B cell (primary cell): Measurements from ENCODE around the gene ST8SIA6. TPM values are rescaled to one million over a fixed set of nuclear protein-coding genes. Genes with fewer than 3 reads are reported as not detected.

Source experiments
- ATAC-seq: fragments of 200-7000 bp; cut with Tn5 transposase; one replicate; pipeline ENCODE4 v1.10.0; 2021; ENCODE audit warnings: low read depth, mild to moderate bottlenecking, moderate number of reproducible peaks, moderate library complexity
- CTCF ChIA-PET: fragments of 350-600 bp; sonication (Branson Sonifier 250); formaldehyde crosslinking; loops from one replicate; lab custom pipeline; 2021; ENCODE audit warnings: antibody characterized with exemption, inconsistent platforms; lab: Charles Lee
- POLR2A ChIA-PET: fragments of 350-600 bp; sonication (Branson Sonifier 250); formaldehyde crosslinking; loops from one replicate; lab custom pipeline; 2021; ENCODE audit warnings: antibody characterized with exemption; lab: Charles Lee
- DNase-seq: peaks from one replicate; pipeline ENCODE4 v3.0.0; 2013
- H2AFZ ChIP-seq: 2 replicates; pipeline ENCODE4 v1.6.1; 2012; ENCODE audit warnings: mild to moderate bottlenecking, low read depth, low read length; ENCODE audit not compliant: insufficient read depth, poor library complexity, severe bottlenecking
- H3K27ac ChIP-seq, 2 donors: 1 replicate in 1 of 2; 2 replicates in 1 of 2; pipeline ENCODE4 v1.5.1; 2012 to 2013; ENCODE audit warnings: low read length in 2 of 2, mild to moderate bottlenecking in 2 of 2, moderate library complexity in 1 of 2
- H3K27me3 ChIP-seq, 4 experiments: fragments of 200-600 bp in 1 of 4; sonication (generic) in 1 of 4; replicated peaks in 1 of 4; 1 replicate in 2 of 4; 2 replicates in 2 of 4; pipeline versions ENCODE4 v1.6.1 to v1.7.0; 2013 to 2016; ENCODE audit warnings: low read length in 3 of 4, mild to moderate bottlenecking in 2 of 4, mixed read lengths in 1 of 4, moderate library complexity in 1 of 4; ENCODE audit not compliant: insufficient read depth in 4 of 4, control insufficient read depth in 3 of 4; ENCODE audit errors: control extremely low read depth in 1 of 4
- H3K36me3 ChIP-seq, 2 experiments: replicated peaks in 1 of 2; 1 replicate in 1 of 2; 2 replicates in 1 of 2; pipeline versions ENCODE4 v1.6.1 to v1.7.1; 2013; ENCODE audit warnings: low read length in 1 of 2; ENCODE audit not compliant: insufficient read depth in 2 of 2, control insufficient read depth in 1 of 2; ENCODE audit errors: control extremely low read depth in 1 of 2, extremely low read depth in 1 of 2
- H3K4me1 ChIP-seq, 2 donors: fragments of 200-600 bp in 1 of 2; sonication (generic) in 1 of 2; 1 replicate in 1 of 2; 2 replicates in 1 of 2; pipeline versions ENCODE4 v1.5.1 to v1.6.1; 2013 to 2017; ENCODE audit warnings: low read length in 2 of 2; ENCODE audit not compliant: control insufficient read depth in 2 of 2, insufficient read depth in 2 of 2
- H3K4me2 ChIP-seq: replicated peaks from 2 replicates; pipeline ENCODE3; 2012; ENCODE audit warnings: mild to moderate bottlenecking, low read depth, low read length; ENCODE audit not compliant: poor library complexity, severe bottlenecking
- H3K4me3 ChIP-seq, 5 experiments: fragments of 200-600 bp in 1 of 5; sonication (generic) in 1 of 5; 1 replicate in 3 of 5; 2 replicates in 2 of 5; pipeline versions ENCODE4 v1.5.1 to v1.7.0; 2011 to 2016; ENCODE audit warnings: low read length in 4 of 5, mild to moderate bottlenecking in 4 of 5, low read depth in 2 of 5, control low read depth in 1 of 5, moderate library complexity in 1 of 5; ENCODE audit not compliant: insufficient read depth in 1 of 5; ENCODE audit errors: control extremely low read depth in 1 of 5, extremely low read depth in 1 of 5
- H3K79me2 ChIP-seq: fragments of 200-600 bp; sonication (generic); one replicate; pipeline ENCODE4 v1.6.0; 2016; ENCODE audit warnings: low read length; ENCODE audit not compliant: control insufficient read depth, insufficient read depth
- H3K9ac ChIP-seq: fragments of 200-600 bp; sonication (generic); 2 replicates; pipeline ENCODE4 v1.6.1; 2017; ENCODE audit warnings: mild to moderate bottlenecking, low read length, moderate library complexity
- H3K9me3 ChIP-seq, 3 donors: one replicate each; pipeline versions ENCODE4 v1.6.1 to v1.7.1; 2013; ENCODE audit warnings: low read length in 2 of 3; ENCODE audit not compliant: control insufficient read depth in 2 of 3, insufficient read depth in 1 of 3; ENCODE audit errors: control extremely low read depth in 1 of 3
- H4K20me1 ChIP-seq: 2 replicates; pipeline ENCODE4 v1.6.0; 2012; ENCODE audit warnings: mild to moderate bottlenecking, low read length; ENCODE audit not compliant: insufficient read depth, control insufficient read depth, poor library complexity, severe bottlenecking
- H3K27ac Mint-ChIP-seq: one replicate; pipeline ENCODE4 v1.8.0; 2021; ENCODE audit warnings: mixed read lengths
- H3K27me3 Mint-ChIP-seq: one replicate; pipeline ENCODE4 v1.8.0; 2021; ENCODE audit warnings: mixed read lengths
- H3K4me1 Mint-ChIP-seq: one replicate; pipeline ENCODE4 v1.8.0; 2021; ENCODE audit warnings: mixed read lengths
- H3K4me3 Mint-ChIP-seq: one replicate; pipeline ENCODE4 v1.8.0; 2021; ENCODE audit warnings: mixed read lengths
- H3K9me3 Mint-ChIP-seq: one replicate; pipeline ENCODE4 v1.8.0; 2022; ENCODE audit warnings: mixed read lengths; ENCODE audit not compliant: insufficient read depth
- CTCF ChIP-seq: fragments of 200-600 bp; IDR thresholded peaks from one replicate; pipeline ENCODE4 v1.8.0; 2022; ENCODE audit warnings: antibody characterized with exemption, mild to moderate bottlenecking
- EZH2 ChIP-seq: IDR thresholded peaks from 2 replicates; pipeline ENCODE4 v1.6.1; 2012; ENCODE audit warnings: borderline replicate concordance, low read depth, mild to moderate bottlenecking, moderate library complexity, low read length; ENCODE audit not compliant: insufficient read depth, poor library complexity, severe bottlenecking
- WGBS: methylation state at CpG from one replicate; pipeline ENCODE4 v1.1.5; 2013; ENCODE audit warnings: missing lambda C conversion rate; ENCODE audit not compliant: insufficient coverage; 5-methylcytosine and 5-hydroxymethylcytosine counted together
- intact Hi-C: fragments of 100-400 bp; cut with micrococcal nuclease; formaldehyde crosslinking; loops from one replicate; pipeline ENCODE4 v1.10.0; 2022
- polyA plus RNA-seq: library from polyadenylated mRNA; depleted of rRNA; stranded (reverse); fragments of >200 nt; gene quantifications from 2 replicates; pipeline ENCODE4 v1.2.3, GENCODE V29; 2012
- total RNA-seq, 2 donors: library from RNA; stranded (reverse); fragments of 120-200 nt in 1 of 2; gene quantifications; 1 replicate in 1 of 2; 2 replicates in 1 of 2; pipeline versions ENCODE4 v1.2.3 to v1.2.4, GENCODE V29; 2013 to 2022

The ST8SIA6 gene
- total and polyA plus RNA-seq, 2 donors (not counting 1 experiment from before 2014, with no cell fraction given), result 0.04 TPM; not detected in 1

- CTCF ChIA-PET, result interaction anchor here (1.9 kb wide), 1 partner anchor 9 kb away, joined by 5 read pairs; no protein-coding TSS in a partner anchor
Measured at GRCh38 chr10:17366705-17367104, 87.7 kb downstream of the ST8SIA6 start.

GRCh38 chr10:17365402-17365801 is 89.0 kb downstream of the ST8SIA6 start:
- no peaks in the 10 kb centered on the region for H4K20me1 ChIP-seq
- no peaks in the 10 kb centered on the region for H3K4me1 ChIP-seq
- peaks cover 4% of the 10 kb centered on the region for H3K9me3 Mint-ChIP-seq
- no peaks in the 10 kb centered on the region for H3K27me3 ChIP-seq
- no peak overlapping the region for H3K27ac Mint-ChIP-seq
- H3K4me3 ChIP-seq, result no peak overlapping the region
- ChIA-PET POLR2A (no interaction called here), CTCF (interaction anchor here (1.9 to 3.1 kb wide), 2 partner anchors 10 to 11 kb away, joined by 5 to 9 read pairs; no protein-coding TSS in a partner anchor)
- no peak overlapping the region for H2AFZ ChIP-seq
- no peaks in the 10 kb centered on the region for H3K9me3 ChIP-seq
- ATAC-seq (no peak), DNase-seq (no peak)
- no peaks in the 10 kb centered on the region for H3K4me1 Mint-ChIP-seq
- no peak overlapping the region for H3K4me2 ChIP-seq
- no peaks in the 10 kb centered on the region for H3K79me2 ChIP-seq
- H3K9ac ChIP-seq, result no peak overlapping the region
- WGBS, result 88% methylated on average over 1 of the region's 1 CpG
- TF ChIP-seq CTCF (no peak), EZH2 (no peak)
- no peak overlapping the region for H3K27ac ChIP-seq
- H3K27me3 Mint-ChIP-seq, result no peaks in the 10 kb centered on the region
- no peaks in the 10 kb centered on the region for H3K36me3 ChIP-seq
- H3K4me3 Mint-ChIP-seq, result no peak overlapping the region
- intact Hi-C loops, result no loop called here

More at GRCh38 chr10:17366705-17367104, 87.7 kb downstream of the ST8SIA6 start:
- no peak overlapping the region for H2AFZ ChIP-seq
- no peaks in the 10 kb centered on the region for H3K27me3 ChIP-seq
- H3K4me2 ChIP-seq, result no peak overlapping the region
- intact Hi-C loops, result no loop called here
- H3K9me3 ChIP-seq, result no peaks in the 10 kb centered on the region
- Mint-ChIP-seq H3K27me3 (no peaks in the 10 kb centered on the region), H3K27ac (no peak overlapping the region), H3K4me1 (no peaks in the 10 kb centered on the region), H3K4me3 (no peak overlapping the region), H3K9me3 (peaks cover 4% of the 10 kb centered on the region)
- no peak for DNase-seq
- no peaks in the 10 kb centered on the region for H3K4me1 ChIP-seq
- POLR2A ChIA-PET, result no interaction called here
- H3K36me3 ChIP-seq, result no peaks in the 10 kb centered on the region
- no peak overlapping the region for H3K4me3 ChIP-seq
- no peaks in the 10 kb centered on the region for H4K20me1 ChIP-seq
- TF ChIP-seq CTCF (no peak), EZH2 (no peak)
- H3K27ac ChIP-seq, result no peak overlapping the region
- H3K9ac ChIP-seq, result no peak overlapping the region
- H3K79me2 ChIP-seq, result no peaks in the 10 kb centered on the region
- no peak for ATAC-seq
